ENCODE results near the gene ZNF224.
A peak's percentile ranks its signal among the peaks of the same experiment; 100 is the strongest.
"Not testable (repeated sequence)": the region's sequence is repeated elsewhere in the genome, so short reads cannot be mapped to it uniquely, and the experiment has no call there.

ZNF224 gene

DNA sequence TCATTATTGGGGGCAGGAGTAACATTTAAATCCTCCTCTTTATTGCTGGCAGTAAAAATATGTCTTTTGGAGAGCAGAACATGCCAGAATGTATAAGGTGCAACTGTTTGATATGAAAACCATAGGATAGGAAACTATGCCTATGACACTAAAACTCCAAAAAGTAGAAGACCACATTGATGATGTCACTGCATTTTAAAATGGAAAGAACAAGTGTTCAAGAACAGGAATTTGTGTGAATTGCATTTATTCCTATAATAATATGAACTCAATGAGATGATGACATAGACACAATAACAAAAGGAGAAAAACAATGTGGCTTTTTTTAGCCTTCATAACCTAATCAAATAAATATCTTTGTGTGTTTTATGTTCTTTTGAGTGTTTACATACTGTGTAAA is 15.3 kb downstream of the ZNF224 start:
- H3K27ac Mint-ChIP-seq = no peak overlapping the region
- peaks cover 54% of the 10 kb centered on the region for H3K9me3 Mint-ChIP-seq
- no peaks in the 10 kb centered on the region for H3K27me3 Mint-ChIP-seq
- peaks cover 22% of the 10 kb centered on the region for H3K4me1 Mint-ChIP-seq (ENCODE audit: low read depth)
- DNase-seq = no peak
- no peak overlapping the region for H3K4me3 Mint-ChIP-seq
- H3K36me3 Mint-ChIP-seq (ENCODE audit: low read depth) = peaks cover 73% of the 10 kb centered on the region

DNA sequence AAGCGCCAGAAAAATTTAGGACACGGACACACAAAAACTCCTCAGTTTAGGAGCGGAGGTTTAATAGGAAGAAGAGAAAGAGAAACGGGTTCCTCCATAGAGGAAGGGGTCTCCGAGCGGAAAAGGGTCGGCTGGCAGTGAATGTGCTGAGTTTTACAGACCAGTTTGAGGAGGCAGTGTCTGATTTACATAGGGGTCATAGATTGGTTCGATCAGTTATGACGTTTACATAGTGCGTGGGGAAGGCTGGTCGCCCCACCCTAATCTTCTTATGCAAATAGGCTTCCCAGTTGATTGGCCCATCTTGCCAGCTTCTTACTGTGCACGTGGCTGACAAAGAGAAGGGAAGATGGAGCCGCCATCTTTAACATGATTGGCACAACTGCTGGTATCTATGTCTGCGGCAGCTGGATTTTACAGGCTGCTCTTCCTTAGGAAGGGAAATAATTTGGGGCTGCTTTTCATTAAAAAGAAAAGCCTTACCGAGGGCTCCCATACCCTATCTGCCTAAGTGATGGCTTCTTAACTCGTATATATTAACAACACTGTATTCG is 17.8 kb downstream of the ZNF224 start:
- H3K36me3 Mint-ChIP-seq (ENCODE audit: low read depth) = peaks cover 63% of the 10 kb centered on the region
- H3K9me3 Mint-ChIP-seq = peaks cover 39% of the 10 kb centered on the region
- peak; percentile 31 for DNase-seq
- peaks cover 31% of the 10 kb centered on the region for H3K4me1 Mint-ChIP-seq (ENCODE audit: low read depth)
- no peaks in the 10 kb centered on the region for H3K27me3 Mint-ChIP-seq
- H3K4me3 Mint-ChIP-seq = peak overlapping the region; percentile 99
- no peak overlapping the region for H3K27ac Mint-ChIP-seq

DNA sequence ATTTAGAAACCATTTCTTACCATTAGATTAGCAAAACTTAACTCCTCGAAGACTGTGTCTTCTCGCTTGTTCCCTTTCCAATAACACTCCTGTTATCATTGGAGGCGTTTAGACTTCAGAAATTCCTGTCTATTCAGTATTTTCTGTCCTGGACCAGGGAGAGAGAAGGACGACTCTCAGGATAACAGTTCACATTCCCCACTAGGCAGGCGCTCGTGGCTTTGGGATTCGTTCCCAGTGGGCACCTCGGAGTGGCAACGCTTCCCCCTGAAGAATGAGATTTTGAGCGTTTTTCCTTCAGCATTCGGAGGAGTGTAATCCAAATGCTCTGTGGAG is 18.6 kb downstream of the ZNF224 start:
- Mint-ChIP-seq H3K27me3 (no peaks in the 10 kb centered on the region), H3K9me3 (peaks cover 31% of the 10 kb centered on the region), H3K4me3 (peak overlapping the region; percentile 99), H3K27ac (peak overlapping the region; percentile 95), H3K4me1 (ENCODE audit: low read depth) (peaks cover 31% of the 10 kb centered on the region), H3K36me3 (ENCODE audit: low read depth) (peaks cover 63% of the 10 kb centered on the region)
- DNase-seq = no peak

DNA sequence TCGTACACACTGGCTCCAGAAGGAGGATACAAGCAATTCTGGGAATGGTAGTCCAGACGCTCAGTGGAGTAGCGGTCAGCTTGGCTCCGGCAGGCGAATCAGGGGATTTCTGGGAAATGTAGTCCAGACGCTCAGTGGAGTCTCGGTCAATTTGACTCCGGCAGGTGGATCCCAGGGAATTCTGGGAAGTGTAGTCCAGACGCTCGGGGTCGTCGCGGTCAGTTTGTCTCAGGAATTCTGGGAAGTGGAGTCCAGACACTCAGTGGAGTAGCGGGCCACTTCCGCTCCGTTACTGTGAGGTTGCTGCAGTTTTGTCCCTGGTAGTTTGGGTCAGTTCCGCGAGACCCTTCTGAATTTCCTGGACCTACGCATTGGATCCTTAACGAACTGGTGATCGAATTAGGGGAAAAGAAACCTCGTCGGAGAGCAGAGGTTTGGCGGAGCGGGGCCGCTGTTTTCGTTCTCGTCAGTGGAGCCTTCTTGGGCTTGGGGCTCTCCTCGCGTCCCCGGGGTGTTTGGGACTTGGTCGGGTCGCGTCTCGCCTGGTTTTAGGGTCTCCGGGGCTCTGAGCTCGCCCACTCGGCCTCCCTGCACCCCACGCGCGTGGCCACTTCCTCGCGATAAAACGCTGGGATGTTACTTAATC is 19.1 kb downstream of the ZNF224 start, which contains the start of gene ZNF225:
Gene ZNF225 (plus strand): TSS at position 262 of the 646 bp plus-strand sequence. CDS start 2,429 bp downstream, outside the sequence.
- Mint-ChIP-seq H3K27me3 (no peaks in the 10 kb centered on the region), H3K27ac (peak within 1 kb of the TSS; percentile 95), H3K4me3 (peak within 1 kb of the TSS; percentile 99), H3K36me3 (ENCODE audit: low read depth) (peaks cover 62% of the 10 kb centered on the region), H3K4me1 (ENCODE audit: low read depth) (peaks cover 31% of the 10 kb centered on the region), H3K9me3 (peaks cover 26% of the 10 kb centered on the region)
- DNase-seq = peak; percentile 84

DNA sequence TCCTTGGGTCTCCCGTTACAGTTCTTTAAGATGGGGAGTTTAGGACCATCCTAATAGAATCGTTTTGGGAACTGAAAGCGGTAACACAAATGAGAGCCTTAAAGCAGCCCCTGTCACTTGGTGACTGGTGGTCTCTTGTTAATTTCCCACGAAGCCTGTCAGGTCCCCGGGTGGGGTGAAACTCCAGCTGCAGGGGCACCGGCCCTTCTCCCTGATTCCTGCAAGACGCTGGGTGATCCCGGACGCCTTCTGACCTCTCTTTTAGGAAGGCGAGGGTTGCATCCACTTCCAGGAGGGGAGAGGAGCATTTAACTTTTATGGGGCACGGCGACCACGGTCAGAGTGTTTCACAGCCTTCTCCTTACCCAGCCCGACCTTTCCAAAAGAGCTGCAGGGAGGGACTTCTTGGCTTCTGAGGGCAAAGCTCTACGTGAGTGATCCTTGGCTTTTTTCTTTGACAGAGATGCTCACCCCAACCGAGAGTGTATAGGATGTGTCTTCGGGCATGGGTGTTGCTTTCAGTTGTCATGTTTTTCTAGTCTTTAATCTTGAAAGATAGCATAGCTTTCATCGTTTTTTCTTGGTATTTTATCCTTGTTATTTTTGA is 19.7 kb downstream of the ZNF224 start:
- Mint-ChIP-seq H3K4me3 (peak overlapping the region; percentile 99), H3K36me3 (ENCODE audit: low read depth) (peaks cover 64% of the 10 kb centered on the region), H3K4me1 (ENCODE audit: low read depth) (peaks cover 31% of the 10 kb centered on the region), H3K9me3 (peaks cover 21% of the 10 kb centered on the region), H3K27me3 (no peaks in the 10 kb centered on the region), H3K27ac (peak overlapping the region; percentile 95)
- DNase-seq = peak; percentile 35

DNA sequence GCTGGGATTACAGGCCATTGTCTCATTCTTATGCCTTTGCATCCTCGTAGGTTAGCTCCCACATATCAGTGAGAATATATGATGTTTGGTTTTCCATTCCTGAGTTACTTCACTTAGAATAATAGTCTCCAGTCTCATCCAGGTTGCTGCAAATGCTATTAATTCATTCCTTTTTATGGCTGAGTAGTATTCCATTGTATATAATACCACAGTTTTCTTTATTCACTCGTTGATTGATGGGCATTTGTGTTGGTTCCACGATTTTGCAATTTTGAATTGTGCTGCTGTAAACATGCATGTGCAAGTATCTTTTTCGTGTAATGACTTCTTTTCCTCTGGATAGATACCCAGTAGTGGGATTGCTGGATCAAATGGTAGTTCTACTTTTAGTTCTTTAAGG is 27.0 kb downstream of the ZNF224 start:
- not testable (repeated sequence) for H3K27ac Mint-ChIP-seq

DNA sequence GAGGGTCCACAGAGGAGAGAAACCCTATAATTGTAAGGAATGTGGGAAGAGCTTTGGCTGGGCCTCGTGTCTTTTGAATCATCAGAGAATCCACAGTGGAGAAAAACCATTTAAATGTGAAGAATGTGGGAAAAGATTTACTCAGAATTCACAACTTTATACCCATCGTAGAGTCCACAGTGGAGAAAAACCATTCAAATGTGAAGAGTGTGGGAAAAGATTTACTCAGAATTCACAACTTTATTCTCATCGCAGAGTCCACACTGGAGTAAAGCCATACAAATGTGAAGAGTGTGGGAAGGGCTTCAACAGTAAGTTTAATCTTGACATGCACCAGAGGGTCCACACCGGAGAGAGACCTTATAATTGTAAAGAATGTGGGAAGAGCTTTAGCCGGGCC is 37.8 kb downstream of the ZNF224 start:
- Mint-ChIP-seq H3K4me1 (ENCODE audit: low read depth) (no peaks in the 10 kb centered on the region), H3K27me3 (no peaks in the 10 kb centered on the region), H3K9me3 (peaks cover 46% of the 10 kb centered on the region), H3K27ac (no peak overlapping the region), H3K4me3 (no peak overlapping the region), H3K36me3 (ENCODE audit: low read depth) (peaks cover 17% of the 10 kb centered on the region)
- DNase-seq = no peak

More for the DNA sequence above, 27.0 kb downstream of the ZNF224 start:
- not testable (repeated sequence) for H3K27me3 Mint-ChIP-seq; DNase-seq; H3K4me3 Mint-ChIP-seq; H3K4me1 Mint-ChIP-seq (ENCODE audit: low read depth)
- Mint-ChIP-seq H3K9me3 (peaks cover 60% of the 10 kb centered on the region), H3K36me3 (ENCODE audit: low read depth) (peaks cover 94% of the 10 kb centered on the region)

DNA sequence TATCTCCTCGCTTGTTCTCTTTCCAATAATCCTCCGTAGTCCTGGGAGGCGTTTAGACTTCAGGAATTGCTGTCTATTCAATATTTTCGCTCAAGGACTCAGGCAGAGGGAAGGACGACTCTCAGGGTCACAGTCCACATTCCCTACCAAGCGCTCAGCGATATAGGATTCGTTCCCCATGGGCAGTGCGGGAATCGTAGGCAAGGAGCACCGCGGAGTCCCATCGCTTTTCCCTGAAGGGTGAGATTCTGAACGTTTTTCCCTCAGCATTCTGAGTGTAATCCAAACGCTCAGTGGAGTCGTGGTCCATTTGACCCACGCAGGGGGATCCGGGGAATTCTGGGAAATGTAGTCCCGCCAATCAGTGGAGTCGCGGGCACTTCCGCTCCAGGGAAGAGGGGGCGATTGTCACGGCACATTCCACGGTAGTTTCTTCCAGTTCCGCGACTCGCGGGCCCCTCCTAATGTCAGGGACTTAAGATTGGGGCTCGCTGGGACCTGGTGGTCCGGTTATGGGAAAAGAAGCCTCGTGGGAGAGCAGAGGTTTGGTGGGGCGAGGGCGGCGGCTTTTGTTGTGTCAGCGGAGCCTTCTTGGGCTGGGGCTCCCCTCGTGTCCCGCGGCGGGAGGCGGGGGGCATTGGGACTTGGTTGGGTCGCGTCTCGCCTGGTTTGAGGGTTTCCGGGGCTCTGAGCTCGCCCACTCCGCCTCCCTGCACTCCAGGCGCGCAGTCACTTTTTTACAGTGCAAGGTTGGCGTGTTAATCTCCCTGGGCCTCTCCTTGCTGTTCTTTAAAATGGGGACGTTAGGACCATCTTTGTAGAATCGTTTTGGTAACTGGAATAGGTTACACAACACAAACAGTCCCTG is 47.3 kb downstream of the ZNF224 start, which contains the start of gene ZNF234:
Gene ZNF234 (plus strand): TSS at position 364 of the 868 bp plus-strand sequence. CDS start 3,079 bp downstream, outside the sequence.
- peak within 1 kb of the TSS; percentile 95 for H3K27ac Mint-ChIP-seq
- peak within 1 kb of the TSS; percentile 92 for H3K4me3 Mint-ChIP-seq
- H3K36me3 Mint-ChIP-seq (ENCODE audit: low read depth) = peaks cover 49% of the 10 kb centered on the region
- H3K27me3 Mint-ChIP-seq = no peaks in the 10 kb centered on the region
- H3K4me1 Mint-ChIP-seq (ENCODE audit: low read depth) = peaks cover 23% of the 10 kb centered on the region
- DNase-seq = peak; percentile 82
- peaks cover 41% of the 10 kb centered on the region for H3K9me3 Mint-ChIP-seq

DNA sequence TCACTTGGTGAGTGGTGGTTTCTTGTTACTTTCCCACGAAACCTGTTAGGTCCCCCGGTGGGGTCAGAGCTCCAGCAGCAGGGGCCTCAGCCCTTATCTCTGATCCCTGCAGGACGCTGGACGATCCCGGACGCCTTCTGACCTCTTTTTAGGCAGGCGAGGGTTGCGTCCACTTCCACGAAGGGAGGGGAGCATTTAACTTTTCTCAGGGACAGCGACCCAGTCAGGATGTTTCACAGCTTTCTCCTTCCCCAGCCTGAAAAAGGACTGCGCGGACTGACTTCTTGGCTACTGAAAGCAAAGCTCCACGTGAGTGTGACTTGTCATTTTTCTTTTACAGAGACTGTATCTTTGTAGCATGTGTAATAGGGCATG is 47.9 kb downstream of the ZNF224 start:
- peak; percentile 47 for DNase-seq
- Mint-ChIP-seq H3K27me3 (no peaks in the 10 kb centered on the region), H3K27ac (peak overlapping the region; percentile 95), H3K36me3 (ENCODE audit: low read depth) (peaks cover 54% of the 10 kb centered on the region), H3K4me1 (ENCODE audit: low read depth) (peaks cover 23% of the 10 kb centered on the region), H3K9me3 (peaks cover 38% of the 10 kb centered on the region), H3K4me3 (peak overlapping the region; percentile 92)

DNA sequence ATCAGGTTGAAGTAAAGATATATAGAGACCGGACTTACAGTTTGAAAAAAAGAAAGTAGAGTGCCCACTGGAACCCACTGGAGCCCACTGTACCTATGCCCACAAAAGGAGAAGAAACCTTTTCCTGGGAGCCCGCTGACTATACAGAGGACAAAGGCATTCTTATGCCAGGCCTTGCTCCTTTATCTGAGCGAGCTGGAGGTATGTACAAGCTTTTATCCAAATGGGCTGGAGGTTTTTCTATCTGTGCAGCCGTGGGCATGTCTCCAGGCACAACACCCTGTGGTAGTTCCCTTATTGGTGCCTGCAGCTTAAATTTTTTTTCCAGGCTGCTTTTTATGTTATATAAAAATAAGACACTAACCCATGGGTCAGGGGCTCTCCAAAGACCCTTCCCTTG is 55.6 kb downstream of the ZNF224 start:
- no peak for DNase-seq
- Mint-ChIP-seq H3K27ac (no peak overlapping the region), H3K4me3 (no peak overlapping the region), H3K27me3 (no peaks in the 10 kb centered on the region), H3K9me3 (peaks cover 54% of the 10 kb centered on the region), H3K36me3 (ENCODE audit: low read depth) (peaks cover 99% of the 10 kb centered on the region), H3K4me1 (ENCODE audit: low read depth) (no peaks in the 10 kb centered on the region)

DNA sequence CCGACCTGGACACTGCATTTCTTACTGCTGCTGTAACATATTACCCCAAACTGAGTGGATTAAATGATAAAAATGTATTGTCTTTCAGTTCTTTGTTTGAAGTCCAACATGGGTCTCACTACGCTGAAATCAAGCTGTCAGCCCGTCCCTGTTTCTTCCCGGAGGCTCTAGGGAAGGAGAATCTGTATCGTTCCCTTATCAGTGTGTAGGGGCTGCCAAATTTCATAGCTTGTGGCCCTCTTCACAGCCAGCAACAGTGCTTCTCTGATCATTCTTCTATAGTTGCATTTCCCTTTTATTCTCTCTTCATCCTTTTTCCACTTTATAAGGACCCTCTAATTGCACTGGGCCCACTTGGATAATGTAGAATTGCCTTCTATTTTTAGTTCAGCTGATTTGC is 57.3 kb downstream of the ZNF224 start:
- H3K4me1 Mint-ChIP-seq (ENCODE audit: low read depth) = no peaks in the 10 kb centered on the region
- peaks cover 52% of the 10 kb centered on the region for H3K9me3 Mint-ChIP-seq
- H3K27me3 Mint-ChIP-seq = no peaks in the 10 kb centered on the region
- H3K4me3 Mint-ChIP-seq = no peak overlapping the region
- H3K36me3 Mint-ChIP-seq (ENCODE audit: low read depth) = peaks cover 96% of the 10 kb centered on the region
- no peak overlapping the region for H3K27ac Mint-ChIP-seq
- DNase-seq = no peak

DNA sequence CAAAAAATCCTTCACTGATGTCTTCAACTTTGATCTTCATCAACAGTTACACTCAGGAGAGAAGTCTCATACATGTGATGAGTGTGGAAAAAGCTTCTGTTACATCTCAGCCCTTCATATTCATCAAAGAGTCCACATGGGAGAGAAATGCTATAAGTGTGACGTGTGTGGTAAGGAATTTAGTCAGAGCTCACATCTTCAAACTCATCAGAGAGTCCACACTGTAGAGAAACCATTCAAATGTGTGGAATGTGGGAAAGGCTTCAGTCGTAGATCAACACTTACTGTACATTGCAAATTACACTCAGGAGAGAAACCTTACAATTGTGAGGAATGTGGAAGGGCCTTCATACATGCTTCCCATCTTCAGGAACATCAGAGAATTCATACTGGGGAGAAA is 62.3 kb downstream of the ZNF224 start:
- no peak overlapping the region for H3K4me3 Mint-ChIP-seq
- no peak overlapping the region for H3K27ac Mint-ChIP-seq
- DNase-seq = no peak
- H3K4me1 Mint-ChIP-seq (ENCODE audit: low read depth) = no peaks in the 10 kb centered on the region
- no peaks in the 10 kb centered on the region for H3K27me3 Mint-ChIP-seq
- H3K9me3 Mint-ChIP-seq = peaks cover 63% of the 10 kb centered on the region
- peaks cover 77% of the 10 kb centered on the region for H3K36me3 Mint-ChIP-seq (ENCODE audit: low read depth)
